Right lobe of liver (tissue), 6 donors: ENCODE data around the gene SCAMP4. TPM values are rescaled to one million over a fixed set of nuclear protein-coding genes. Genes with fewer than 3 reads are reported as not detected.

Experiments
- ATAC-seq, 4 donors: fragments of 200-7000 bp; cut with Tn5 transposase; one replicate each; pipeline ENCODE4 v1.9.1; 2020; ENCODE audit warnings: mild to moderate bottlenecking in 4 of 4, moderate library complexity in 4 of 4
- DNase-seq, 3 donors: peaks; one replicate each; pipeline ENCODE4 v3.0.0-alpha.2; 2020
- H3K27ac ChIP-seq, 3 donors: fragments of 200-600 bp; one replicate each; pipeline ENCODE4 v1.8.0; 2022
- H3K27me3 ChIP-seq, 2 donors: fragments of 200-600 bp; one replicate each; pipeline ENCODE4 v1.8.0; 2022
- H3K36me3 ChIP-seq, 4 donors: fragments of 200-600 bp; sonication (generic) in 1 of 4; one replicate each; pipeline versions ENCODE4 v1.5.1 to v1.8.0; 2017 to 2022; ENCODE audit warnings: control low read depth in 1 of 4
- H3K4me1 ChIP-seq, 4 donors: fragments of 200-600 bp; sonication (generic) in 1 of 4; one replicate each; pipeline versions ENCODE4 v1.5.1 to v1.8.0; 2017 to 2022; ENCODE audit warnings: control low read depth in 1 of 4
- H3K4me3 ChIP-seq, 3 donors: fragments of 200-600 bp; one replicate each; pipeline ENCODE4 v1.8.0; 2022
- H3K9me3 ChIP-seq, 4 donors: fragments of 200-600 bp; sonication (generic) in 1 of 4; one replicate each; pipeline versions ENCODE4 v1.5.1 to v1.8.0; 2017 to 2022; ENCODE audit warnings: control low read depth in 1 of 4
- CTCF ChIP-seq, 4 donors: fragments of 200-600 bp in 3 of 4; fragments of 450-650 bp in 1 of 4; IDR thresholded peaks; one replicate each; pipeline versions ENCODE4 v1.5.1 to v1.8.0; 2016 to 2022; ENCODE audit warnings: antibody characterized with exemption in 4 of 4, mild to moderate bottlenecking in 2 of 4
- POLR2A ChIP-seq: fragments of 450-650 bp; IDR thresholded peaks from one replicate; pipeline ENCODE4 v1.6.1; 2017; ENCODE audit warnings: antibody characterized with exemption, mild to moderate bottlenecking
- WGBS: methylation state at CpG from one replicate; pipeline ENCODE4 v1.1.6; 2018; ENCODE audit warnings: low coverage, low lambda C conversion rate; ENCODE audit not compliant: insufficient coverage; ENCODE audit errors: missing lambda C conversion rate; 5-methylcytosine and 5-hydroxymethylcytosine counted together
- intact Hi-C, 2 donors: fragments of 100-400 bp; cut with DNase I; formaldehyde crosslinking; loops; one replicate each; pipeline versions ENCODE4 v1.11.2 to v1.14.1; 2022
- total RNA-seq, 6 experiments: library from RNA; depleted of rRNA in 2 of 6; stranded (reverse); fragments of >200 nt in 2 of 6; fragmentation: NEBNext Ultra II Directional in 3 of 6; extraction: Animal tissue kit (Norgen Biotek cat#: 25700) in 3 of 6; gene quantifications; one replicate each; pipeline versions ENCODE4 v1.1.0 to v1.2.4, GENCODE V29; 2016 to 2023
- donor health status: DM: no; HTN: yes; CAD: no.
- donor health status: DM: no; HTN: no; CAD: no.
- donor health status: DM: no; HTN: no; CAD: no.
- donor health status: DM: no; HTN: yes; CAD: no.
- donor health status: DM: no; HTN: yes; CAD: no.

Gene SCAMP4
- total RNA-seq, 6 experiments from 2014 or later = 22.1 to 60.6 (median 24.4) TPM

- DNase-seq = no peak
- 70% methylated on average over 10 of the region's 15 CpGs for WGBS
- Histone ChIP-seq H3K4me3 (peak overlapping the region; percentile 51 to 72 (median 63)), H3K9me3 (no peaks in the 10 kb centered on the region), H3K36me3 (no peaks in the 10 kb centered on the region), H3K27me3 (no peaks in the 10 kb centered on the region), H3K27ac (peak overlapping the region; percentile 31 to 79 (median 48)), H3K4me1 (peaks cover 0 to 13% (median 0%) of the 10 kb centered on the region in 4 donors)
- intact Hi-C loops = no loop called here
- ATAC-seq = no peak
- no peak for TF ChIP-seq POLR2A
- TF ChIP-seq CTCF (IDR thresholded peaks at IDR 0.05) = no peak
Measured at GRCh38 chr19:1905863-1906375, 720 bp downstream of the SCAMP4 start.

- peaks cover 0 to 13% (median 0%) of the 10 kb centered on the region in 4 donors for H3K4me1 ChIP-seq
- ATAC-seq (no peak), DNase-seq (no peak)
- 98% methylated on average over 6 of the region's 10 CpGs for WGBS
- no peak overlapping the region for H3K4me3 ChIP-seq
- TF ChIP-seq POLR2A = no peak
- TF ChIP-seq CTCF (IDR thresholded peaks at IDR 0.05) = no peak
- intact Hi-C loops = no loop called here
- no peaks in the 10 kb centered on the region for H3K9me3 ChIP-seq
- H3K27me3 ChIP-seq = no peaks in the 10 kb centered on the region
- no peak overlapping the region for H3K27ac ChIP-seq
- H3K36me3 ChIP-seq = no peaks in the 10 kb centered on the region
Measured at GRCh38 chr19:1906985-1907562, 1.9 kb downstream of the SCAMP4 start.

- ATAC-seq = peak in 1 of 4 donors; percentile 27
- TF ChIP-seq CTCF (IDR thresholded peaks at IDR 0.05) (no peak), POLR2A (no peak)
- no peak overlapping the region for H3K4me3 ChIP-seq
- no peaks in the 10 kb centered on the region for H3K9me3 ChIP-seq
- DNase-seq = peak in 1 of 3 donors; percentile 59
- peaks cover 0 to 12% (median 0%) of the 10 kb centered on the region in 4 donors for H3K4me1 ChIP-seq
- intact Hi-C loops = no loop called here
- H3K27me3 ChIP-seq = no peaks in the 10 kb centered on the region
- H3K27ac ChIP-seq = peak overlapping the region in 1 of 3 donors; percentile 18
- no peaks in the 10 kb centered on the region for H3K36me3 ChIP-seq
- WGBS = 12% methylated on average over 3 of the region's 43 CpGs
Measured at GRCh38 chr19:1907563-1908363, 2.6 kb downstream of the SCAMP4 start.

- WGBS = no CpG with 5 or more reads among the region's 13 CpGs
- intact Hi-C loops = no loop called here
- Histone ChIP-seq H3K27ac (no peak overlapping the region), H3K27me3 (no peaks in the 10 kb centered on the region), H3K4me3 (no peak overlapping the region), H3K4me1 (peaks cover 0 to 8% (median 0%) of the 10 kb centered on the region in 4 donors), H3K9me3 (no peaks in the 10 kb centered on the region), H3K36me3 (peaks cover 0 to 3% (median 0%) of the 10 kb centered on the region in 4 donors)
- TF ChIP-seq POLR2A = no peak
- TF ChIP-seq CTCF (IDR thresholded peaks at IDR 0.05) = no peak
- no peak for ATAC-seq
- DNase-seq = no peak
Measured at GRCh38 chr19:1908364-1908678, 3.1 kb downstream of the SCAMP4 start.
